Activated CD4-positive, alpha-beta T cell treated with anti-CD3 and anti-CD28 coated beads for 1 hour (primary cell): Measurements from ENCODE around the gene ZNF804A.

ENCODE experiments used
- DNase-seq: peaks from one replicate; pipeline ENCODE4 v3.0.0-alpha.2; 2020

Gene ZNF804A

DNA sequence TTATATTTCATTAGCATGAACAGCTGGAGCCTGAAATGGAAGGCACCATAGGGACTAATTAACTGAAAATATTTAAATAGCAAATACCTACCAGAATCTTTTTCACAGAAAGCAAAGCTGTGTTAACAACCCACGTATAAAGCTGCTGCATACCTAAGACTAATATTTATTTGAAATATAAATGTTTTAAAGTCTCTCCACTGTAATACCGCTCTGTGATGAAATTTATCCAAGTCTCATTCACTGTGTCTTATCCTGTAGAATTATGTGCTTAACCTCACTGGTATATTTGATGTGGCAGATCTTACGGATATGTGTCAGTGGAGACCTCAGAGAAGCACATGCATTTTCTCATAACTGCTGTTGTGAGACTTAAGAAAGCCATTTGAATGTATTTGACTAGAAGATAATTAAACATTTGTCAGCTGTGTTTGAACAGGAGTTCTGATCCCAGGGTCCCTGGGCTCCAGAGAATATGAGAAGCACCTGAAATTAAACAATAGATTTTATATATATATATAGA lies 373.3 kb downstream of the ZNF804A start:
- no peak for DNase-seq
